ENCODE results near the gene CSNK2A1. TPM values are rescaled to one million over a fixed set of nuclear protein-coding genes. Genes with fewer than 3 reads are reported as not detected.
"Not testable (repeated sequence)": the region's sequence is repeated elsewhere in the genome, so short reads cannot be mapped to it uniquely, and the experiment has no call there.

The CSNK2A1 gene
- total and polyA plus RNA-seq, 11 donors = 30.3 to 136 (median 119) TPM

DNA sequence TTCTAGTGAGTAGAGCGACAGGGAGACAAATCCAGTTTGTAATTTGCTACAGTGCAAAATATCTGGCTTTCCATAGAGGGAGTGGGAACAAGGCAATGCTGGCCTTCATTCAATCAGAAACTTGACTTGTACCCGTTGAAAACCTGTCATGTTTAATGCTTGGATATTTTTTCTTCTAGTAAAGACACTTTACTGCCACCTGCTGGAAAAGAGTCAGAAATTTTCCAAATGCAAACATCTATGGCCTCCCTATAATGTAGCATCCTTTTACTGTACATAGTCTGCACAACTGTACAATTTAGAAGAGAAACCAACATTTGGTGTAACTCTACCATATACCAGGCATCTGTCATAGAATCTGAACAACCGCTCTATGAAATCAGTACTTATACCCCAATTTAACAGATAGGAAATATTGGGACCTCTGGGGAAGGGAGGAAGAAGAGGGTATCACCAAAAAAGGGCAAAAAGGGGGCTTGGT is 64.6 kb downstream of the CSNK2A1 start:
- TF ChIP-seq, protein P1, sequence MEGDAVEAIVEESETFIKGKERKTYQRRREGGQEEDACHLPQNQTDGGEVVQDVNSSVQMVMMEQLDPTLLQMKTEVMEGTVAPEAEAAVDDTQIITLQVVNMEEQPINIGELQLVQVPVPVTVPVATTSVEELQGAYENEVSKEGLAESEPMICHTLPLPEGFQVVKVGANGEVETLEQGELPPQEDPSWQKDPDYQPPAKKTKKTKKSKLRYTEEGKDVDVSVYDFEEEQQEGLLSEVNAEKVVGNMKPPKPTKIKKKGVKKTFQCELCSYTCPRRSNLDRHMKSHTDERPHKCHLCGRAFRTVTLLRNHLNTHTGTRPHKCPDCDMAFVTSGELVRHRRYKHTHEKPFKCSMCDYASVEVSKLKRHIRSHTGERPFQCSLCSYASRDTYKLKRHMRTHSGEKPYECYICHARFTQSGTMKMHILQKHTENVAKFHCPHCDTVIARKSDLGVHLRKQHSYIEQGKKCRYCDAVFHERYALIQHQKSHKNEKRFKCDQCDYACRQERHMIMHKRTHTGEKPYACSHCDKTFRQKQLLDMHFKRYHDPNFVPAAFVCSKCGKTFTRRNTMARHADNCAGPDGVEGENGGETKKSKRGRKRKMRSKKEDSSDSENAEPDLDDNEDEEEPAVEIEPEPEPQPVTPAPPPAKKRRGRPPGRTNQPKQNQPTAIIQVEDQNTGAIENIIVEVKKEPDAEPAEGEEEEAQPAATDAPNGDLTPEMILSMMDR (IDR thresholded peaks at IDR 0.05) = peak; percentile 41 to 75 (median 63)
- no peak for TF ChIP-seq POLR2A (IDR thresholded peaks at IDR 0.05)
- peak in 2 of 4 donors; percentile 28 to 31 for ATAC-seq
- Histone ChIP-seq H3K27me3 (no peaks in the 10 kb centered on the region), H3K4me1 (peaks cover 0 to 21% (median 7%) of the 10 kb centered on the region in 12 donors), H3K36me3 (peaks cover 0 to 61% (median 51%) of the 10 kb centered on the region in 9 donors), H3K27ac (no peak overlapping the region), H3K4me3 (no peak overlapping the region), H3K9me3 (no peaks in the 10 kb centered on the region)
- peak in 1 of 5 donors; percentile 16 for DNase-seq
- WGBS, 4 donors = 43 to 55% (median 54%) methylated on average over 3 of the region's 3 CpGs
- intact Hi-C loops (cut with DNase I) = loop anchor here (1.0 to 10.0 kb wide), 7 partner anchors 47 to 126 kb away; partner anchors contain the start of gene RBCK1 (in 2 of the 10)

DNA sequence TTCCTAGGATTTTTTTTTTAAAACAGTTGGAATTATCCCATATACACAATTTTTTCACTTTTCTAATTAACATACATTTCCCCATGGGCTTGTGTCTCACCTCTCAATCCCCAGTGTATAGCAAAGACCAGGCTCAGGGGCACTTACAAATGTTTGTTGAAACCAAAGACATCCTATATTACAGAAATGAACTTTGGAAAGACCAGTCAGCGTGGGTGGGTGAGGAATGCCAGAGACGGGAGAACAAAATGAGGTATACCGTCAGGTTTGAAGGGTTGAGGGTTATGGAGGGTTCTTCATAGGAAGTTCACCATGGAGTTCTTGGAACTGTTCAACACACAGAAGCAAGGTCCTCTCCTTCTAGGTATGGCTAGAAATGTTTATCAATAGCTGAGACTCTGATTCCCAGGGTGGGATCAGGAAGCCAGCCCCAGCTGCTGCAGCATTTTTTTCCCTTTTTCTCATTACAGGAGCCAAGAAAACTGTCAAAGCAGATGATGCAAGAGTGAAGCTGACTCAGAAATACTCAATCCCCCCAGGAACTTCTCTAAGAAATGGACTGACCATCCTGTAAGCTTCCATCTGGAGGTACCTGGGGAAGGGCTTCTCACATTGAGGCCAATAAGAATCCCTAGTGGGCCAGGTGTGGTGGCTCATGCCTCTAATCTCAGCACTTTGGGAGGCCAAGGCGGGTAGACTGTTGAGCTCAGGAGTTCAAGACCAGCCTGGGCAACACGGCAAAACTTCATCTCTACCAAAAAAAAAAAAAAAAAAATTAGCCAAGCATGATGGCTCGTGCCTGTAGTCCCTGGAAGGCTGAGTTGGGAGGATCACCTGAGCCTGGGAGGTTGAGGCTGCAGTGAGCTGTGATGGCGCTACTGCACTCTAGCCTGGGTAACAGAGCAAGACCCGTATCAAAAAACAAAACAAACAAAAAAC is 65.3 kb downstream of the CSNK2A1 start:
- Histone ChIP-seq H3K4me1 (peaks cover 0 to 14% (median under 1%) of the 10 kb centered on the region in 12 donors), H3K36me3 (peaks cover 0 to 57% (median 44%) of the 10 kb centered on the region in 9 donors), H3K27me3 (no peaks in the 10 kb centered on the region), H3K4me3 (no peak overlapping the region), H3K27ac (no peak overlapping the region), H3K9me3 (no peaks in the 10 kb centered on the region)
- DNase-seq (no peak), ATAC-seq (peak in 1 of 4 donors; percentile 73)
- intact Hi-C loops (cut with DNase I) = loop anchor here in 8 of 10 donors (1.0 to 10.0 kb wide), 7 partner anchors 46 to 125 kb away; partner anchors contain the start of gene RBCK1 (in 2 of the 8)
- WGBS, 4 donors = 81 to 88% (median 85%) methylated on average over 8 of the region's 8 CpGs
- no peak for TF ChIP-seq POLR2A (IDR thresholded peaks at IDR 0.05)
- TF ChIP-seq, protein P1 (IDR thresholded peaks at IDR 0.05) = no peak

DNA sequence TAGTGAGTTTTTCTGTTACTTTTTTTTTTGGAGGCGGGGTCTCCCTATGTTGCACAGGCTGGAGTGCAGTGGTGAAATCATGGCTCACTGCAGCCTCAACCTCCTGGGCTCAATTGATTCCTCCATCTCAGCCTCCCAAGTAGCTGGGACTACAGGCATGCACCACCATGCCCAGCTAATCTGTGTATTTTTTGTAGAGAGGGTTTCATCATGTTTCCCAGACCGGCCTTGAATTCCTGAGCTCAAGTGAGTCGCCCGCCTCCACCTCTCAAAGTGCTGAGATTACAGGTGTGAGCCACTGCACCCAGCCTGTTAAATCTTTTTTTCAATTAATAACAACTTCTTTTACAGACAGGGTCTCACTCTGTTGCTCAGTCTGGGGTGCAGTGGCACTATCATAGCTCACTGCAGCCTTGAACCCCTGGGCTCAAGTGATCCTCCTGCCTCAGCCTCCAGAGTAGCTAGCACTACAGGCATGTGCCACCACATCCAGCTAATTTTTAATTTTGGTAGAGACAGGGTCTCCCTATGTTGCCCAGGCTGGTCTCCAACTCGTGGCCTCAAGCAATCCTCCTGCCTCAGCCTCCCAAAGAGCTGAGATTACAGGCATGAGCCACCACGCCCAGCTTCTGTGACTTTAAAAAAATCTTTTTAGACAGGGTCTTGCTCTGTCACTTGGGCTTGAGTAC is 66.9 kb downstream of the CSNK2A1 start:
- H3K36me3 ChIP-seq = peaks cover 0 to 42% (median 28%) of the 10 kb centered on the region in 9 donors
- H3K4me1 ChIP-seq = peaks cover 0 to 11% (median 0%) of the 10 kb centered on the region in 12 donors
- ATAC-seq, H3K27ac ChIP-seq, DNase-seq, H3K27me3 ChIP-seq, H3K9me3 ChIP-seq, H3K4me3 ChIP-seq: not testable (repeated sequence)
- intact Hi-C loops (cut with DNase I) = loop anchor here in 3 of 10 donors (5.0 to 10.0 kb wide), 3 partner anchors 44 to 72 kb away; partner anchors contain the start of gene RBCK1 (in 2 of the 3)
- 91 to 99% (median 96%) methylated on average over 6 of the region's 6 CpGs for WGBS, 4 donors

DNA sequence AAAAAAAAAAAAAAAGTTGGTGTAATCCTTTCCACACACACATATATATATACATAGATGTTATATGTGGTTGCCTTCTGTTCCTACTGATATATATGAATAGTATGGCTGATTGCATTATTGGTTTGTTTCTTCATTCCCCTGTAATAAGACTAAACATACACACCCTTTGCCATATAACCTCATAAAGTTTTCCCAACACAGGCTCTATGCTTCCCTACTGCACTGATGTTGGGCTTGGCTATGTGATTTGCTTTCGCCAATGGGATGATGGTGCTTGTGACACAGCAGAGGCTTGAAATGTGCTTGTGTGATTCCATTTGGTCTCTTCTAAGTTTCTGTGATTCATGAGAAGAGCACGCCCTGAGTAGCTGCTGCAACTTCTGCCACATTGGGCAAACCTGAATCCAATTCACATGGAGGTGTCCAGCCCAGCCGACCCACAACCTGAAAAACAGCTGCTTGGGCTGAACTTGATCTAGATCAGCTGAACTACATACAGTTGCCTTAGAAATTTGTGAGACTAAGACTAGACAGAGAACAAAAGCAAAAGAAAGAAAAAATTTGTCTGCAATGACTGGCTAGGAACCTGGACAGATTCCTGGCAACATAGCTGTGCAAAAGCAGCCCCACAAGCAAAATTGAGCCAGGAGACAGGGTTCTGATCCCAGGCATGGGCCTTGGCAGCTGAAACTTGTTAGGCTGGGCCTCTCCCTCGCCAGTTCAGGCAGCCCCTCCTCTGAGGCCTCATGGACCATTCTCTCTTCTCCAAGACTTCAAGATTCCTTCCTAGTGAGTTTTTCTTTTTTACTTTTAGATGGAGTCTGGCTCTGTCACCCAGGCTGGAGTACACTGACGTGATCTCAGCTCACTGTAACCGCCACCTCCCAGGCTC is 67.9 kb downstream of the CSNK2A1 start:
- Histone ChIP-seq H3K4me1 (peaks cover 0 to 11% (median 0%) of the 10 kb centered on the region in 12 donors), H3K27ac (no peak overlapping the region), H3K27me3 (no peaks in the 10 kb centered on the region), H3K9me3 (peaks cover 0 to under 1% (median 0%) of the 10 kb centered on the region in 12 donors), H3K36me3 (peaks cover 0 to 32% (median 18%) of the 10 kb centered on the region in 9 donors), H3K4me3 (no peak overlapping the region)
- 83 to 89% (median 88%) methylated on average over 6 of the region's 6 CpGs for WGBS, 4 donors
- peak in 2 of 4 donors; percentile 9 to 22 for ATAC-seq
- DNase-seq = no peak
- intact Hi-C loops (cut with DNase I) = loop anchor here in 3 of 10 donors (5.0 to 10.0 kb wide), 3 partner anchors 43 to 71 kb away; partner anchors contain the start of gene RBCK1 (in 2 of the 3)
- TF ChIP-seq, protein P1 (IDR thresholded peaks at IDR 0.05) = no peak
- TF ChIP-seq POLR2A (IDR thresholded peaks at IDR 0.05) = no peak
